HG03565 (cell line): Measurements from ENCODE around the gene CTSK.

ENCODE experiments used
- ATAC-seq: cut with Tn5 transposase; IDR thresholded peaks from one replicate; pipeline ENCODE4 v1.9.1; 2021; ENCODE audit warnings: mild to moderate bottlenecking, moderate library complexity; ENCODE audit not compliant: unreplicated experiment

Gene CTSK

GRCh38 chr1:150763018-150763417, 45.0 kb downstream of the CTSK start:
- ATAC-seq: no peak

GRCh38 chr1:150762552-150762951, 45.5 kb downstream of the CTSK start:
- ATAC-seq: no peak

GRCh38 chr1:150761801-150762200, 46.3 kb downstream of the CTSK start:
- ATAC-seq: no peak

DNA sequence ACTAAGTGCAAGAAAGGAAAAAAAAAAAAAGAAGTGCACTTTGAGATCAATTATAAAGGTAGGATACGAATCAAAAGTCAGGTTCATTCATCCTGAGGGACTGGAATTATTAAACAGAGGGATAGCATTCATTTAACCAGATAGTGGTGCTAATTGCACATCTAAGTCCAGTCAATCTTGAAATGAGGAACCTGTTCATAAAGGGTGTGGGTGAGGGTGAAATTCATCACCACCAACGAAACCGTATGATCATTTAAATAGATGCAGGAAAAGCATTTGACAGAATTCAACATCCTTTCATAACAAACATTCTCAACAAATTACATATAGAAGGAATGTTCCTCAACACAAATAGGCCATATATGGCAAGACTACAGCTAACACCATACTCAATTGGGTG, 48.0 kb downstream of the CTSK start:
- ATAC-seq: no peak

- no peak for ATAC-seq
Observed at GRCh38 chr1:150753416-150753815, 54.6 kb downstream of the CTSK start.

DNA sequence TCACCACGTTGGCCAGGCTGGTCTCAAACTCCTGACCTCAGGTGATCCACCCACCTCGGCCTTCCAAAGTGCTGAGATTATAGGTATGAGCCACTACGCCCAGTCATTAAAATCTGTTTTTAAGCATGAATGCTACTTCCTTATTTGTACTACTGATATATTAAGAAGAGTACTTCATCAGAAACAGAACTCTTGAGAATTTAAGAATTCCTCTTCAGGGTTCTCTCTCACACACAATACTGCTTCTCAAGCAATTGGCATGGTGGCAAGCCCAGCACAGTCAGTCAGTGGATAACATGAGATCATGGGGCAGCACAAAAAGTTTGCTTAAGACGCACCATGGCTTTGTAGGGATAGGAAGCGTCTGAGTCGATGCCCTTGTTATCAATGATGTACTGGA, 56.6 kb downstream of the CTSK start:
- no peak for ATAC-seq

- no peak for ATAC-seq
Observed at GRCh38 chr1:150749720-150750311, 58.2 kb downstream of the CTSK start.

GRCh38 chr1:150748878-150749719, 59.0 kb downstream of the CTSK start:
- no peak for ATAC-seq
